PC-3 (cell line): Measurements from ENCODE around the gene FSIP1.
A peak's percentile ranks its signal among the peaks of the same experiment; 100 is the strongest.

Experiments used
- CTCF ChIP-seq: fragments of 300-600 bp; sonication (generic); conservative IDR thresholded peaks from 2 replicates; pipeline ENCODE4 v1.5.1; 2017; ENCODE audit warnings: antibody characterized with exemption, low read depth, mild to moderate bottlenecking, low read length
- EZH2 ChIP-seq: fragments of 300-600 bp; sonication (generic); IDR thresholded peaks from one replicate; pipeline ENCODE4 v1.6.1; 2017; ENCODE audit warnings: antibody characterized with exemption, mild to moderate bottlenecking, low read length; ENCODE audit not compliant: unreplicated experiment

- TF ChIP-seq CTCF = peak; percentile 95
- no peak for TF ChIP-seq EZH2
Measured at GRCh38 chr15:39580117-39580484, 202.5 kb downstream of the FSIP1 start.
